Spinal cord (tissue), 10 donors: ENCODE data around the gene RASGEF1B. TPM values are rescaled to one million over a fixed set of nuclear protein-coding genes. Genes with fewer than 3 reads are reported as not detected.

Experiments used
- DNase-seq, 6 donors: peaks; one replicate each; pipeline versions ENCODE4 v3.0.0 to v3.0.0-alpha.2; 2013 to 2015; ENCODE audit warnings: low spot score in 6 of 6, low read depth in 4 of 6
- H3K27ac ChIP-seq: one replicate; pipeline ENCODE4 v1.5.1; 2013; ENCODE audit warnings: low read depth, low read length, control low read depth
- H3K27me3 ChIP-seq: one replicate; pipeline ENCODE4 v1.6.1; 2013; ENCODE audit warnings: low read length; ENCODE audit not compliant: control insufficient read depth, insufficient read depth
- H3K36me3 ChIP-seq: one replicate; pipeline ENCODE4 v1.6.1; 2013; ENCODE audit warnings: low read length; ENCODE audit not compliant: control insufficient read depth, insufficient read depth
- H3K4me1 ChIP-seq: one replicate; pipeline ENCODE4 v1.6.1; 2013; ENCODE audit warnings: low read length; ENCODE audit not compliant: control insufficient read depth, insufficient read depth
- H3K4me3 ChIP-seq: one replicate; pipeline ENCODE4 v1.5.1; 2013; ENCODE audit warnings: low read depth, low read length, control low read depth
- H3K9me3 ChIP-seq: one replicate; pipeline ENCODE4 v1.6.1; 2013; ENCODE audit warnings: low read length; ENCODE audit not compliant: control insufficient read depth, insufficient read depth
- WGBS: methylation state at CpG from one replicate; pipeline ENCODE4 v1.1.5; 2013; ENCODE audit warnings: missing lambda C conversion rate; ENCODE audit not compliant: insufficient coverage; 5-methylcytosine and 5-hydroxymethylcytosine counted together
- polyA plus RNA-seq, 2 donors: library from polyadenylated mRNA; unstranded; fragments of 120-200 nt; gene quantifications; one replicate each; pipeline ENCODE4 v1.2.1, GENCODE V29; 2013; ENCODE audit not compliant: insufficient read length in 2 of 2
- total RNA-seq, 2 donors: library from RNA; depleted of rRNA in 1 of 2; stranded (reverse); fragments of 120-200 nt in 1 of 2; fragments of >200 nt in 1 of 2; gene quantifications; one replicate each; pipeline versions ENCODE4 v1.2.3 to v1.2.4, GENCODE V29; 2013 to 2014
- donor health status: healthy.

Gene RASGEF1B
- total and polyA plus RNA-seq, 4 donors, result 30.5 to 78.6 (median 43.5) TPM

- Histone ChIP-seq H3K4me1 (peaks cover 3% of the 10 kb centered on the region), H3K4me3 (no peak overlapping the region), H3K9me3 (no peaks in the 10 kb centered on the region), H3K27me3 (no peaks in the 10 kb centered on the region), H3K36me3 (no peaks in the 10 kb centered on the region), H3K27ac (no peak overlapping the region)
- 74% methylated on average over 2 of the region's 3 CpGs for WGBS
- DNase-seq, result no peak
Measured at GRCh38 chr4:81509191-81509590, 37.5 kb upstream of the RASGEF1B start.

- Histone ChIP-seq H3K4me3 (no peak overlapping the region), H3K9me3 (no peaks in the 10 kb centered on the region), H3K36me3 (no peaks in the 10 kb centered on the region), H3K27me3 (no peaks in the 10 kb centered on the region), H3K27ac (no peak overlapping the region), H3K4me1 (peaks cover 3% of the 10 kb centered on the region)
- DNase-seq, result peak in 1 of 6 donors; percentile 76
- no CpG with 5 or more reads among the region's 2 CpGs for WGBS
Measured at GRCh38 chr4:81508411-81509185, 36.9 kb upstream of the RASGEF1B start.

GRCh38 chr4:81507530-81507929 is 35.8 kb upstream of the RASGEF1B start:
- H3K36me3 ChIP-seq, result no peaks in the 10 kb centered on the region
- no peak for DNase-seq
- no peaks in the 10 kb centered on the region for H3K27me3 ChIP-seq
- WGBS, result 67% methylated on average over 1 of the region's 1 CpG
- H3K9me3 ChIP-seq, result no peaks in the 10 kb centered on the region
- H3K4me3 ChIP-seq, result no peak overlapping the region
- peaks cover 3% of the 10 kb centered on the region for H3K4me1 ChIP-seq
- no peak overlapping the region for H3K27ac ChIP-seq

GRCh38 chr4:81506731-81507130 is 35.0 kb upstream of the RASGEF1B start:
- no peaks in the 10 kb centered on the region for H3K9me3 ChIP-seq
- peaks cover 3% of the 10 kb centered on the region for H3K4me1 ChIP-seq
- DNase-seq, result no peak
- no peak overlapping the region for H3K4me3 ChIP-seq
- no peak overlapping the region for H3K27ac ChIP-seq
- no peaks in the 10 kb centered on the region for H3K36me3 ChIP-seq
- 95% methylated on average over 2 of the region's 2 CpGs for WGBS
- H3K27me3 ChIP-seq, result no peaks in the 10 kb centered on the region

GRCh38 chr4:81505726-81506125 is 34.0 kb upstream of the RASGEF1B start:
- H3K9me3 ChIP-seq, result no peaks in the 10 kb centered on the region
- DNase-seq, result no peak
- WGBS, result no CpG with 5 or more reads among the region's 2 CpGs
- no peak overlapping the region for H3K4me3 ChIP-seq
- H3K27ac ChIP-seq, result no peak overlapping the region
- H3K4me1 ChIP-seq, result peaks cover 3% of the 10 kb centered on the region
- no peaks in the 10 kb centered on the region for H3K27me3 ChIP-seq
- no peaks in the 10 kb centered on the region for H3K36me3 ChIP-seq

- no peak overlapping the region for H3K27ac ChIP-seq
- WGBS, result 78% methylated on average over 8 of the region's 8 CpGs
- H3K9me3 ChIP-seq, result no peaks in the 10 kb centered on the region
- peaks cover 7% of the 10 kb centered on the region for H3K4me1 ChIP-seq
- no peaks in the 10 kb centered on the region for H3K27me3 ChIP-seq
- H3K36me3 ChIP-seq, result no peaks in the 10 kb centered on the region
- no peak for DNase-seq
- no peak overlapping the region for H3K4me3 ChIP-seq
Measured at GRCh38 chr4:81505004-81505598, 33.4 kb upstream of the RASGEF1B start.

GRCh38 chr4:81504112-81505003 is 32.7 kb upstream of the RASGEF1B start:
- 38% methylated on average over 1 of the region's 6 CpGs for WGBS
- Histone ChIP-seq H3K36me3 (no peaks in the 10 kb centered on the region), H3K9me3 (no peaks in the 10 kb centered on the region), H3K4me3 (no peak overlapping the region), H3K27ac (no peak overlapping the region), H3K27me3 (no peaks in the 10 kb centered on the region), H3K4me1 (peaks cover 7% of the 10 kb centered on the region)
- DNase-seq, result no peak

GRCh38 chr4:81503586-81503985 is 31.9 kb upstream of the RASGEF1B start:
- Histone ChIP-seq H3K9me3 (no peaks in the 10 kb centered on the region), H3K27me3 (no peaks in the 10 kb centered on the region), H3K4me1 (peaks cover 7% of the 10 kb centered on the region), H3K4me3 (no peak overlapping the region), H3K27ac (no peak overlapping the region), H3K36me3 (no peaks in the 10 kb centered on the region)
- WGBS, result 14% methylated on average over 1 of the region's 4 CpGs
- DNase-seq, result peak in 1 of 6 donors; percentile 82

GRCh38 chr4:81502564-81502963 is 30.9 kb upstream of the RASGEF1B start:
- no peak overlapping the region for H3K27ac ChIP-seq
- no peaks in the 10 kb centered on the region for H3K27me3 ChIP-seq
- H3K4me3 ChIP-seq, result no peak overlapping the region
- DNase-seq, result no peak
- WGBS, result 62% methylated on average over 2 of the region's 4 CpGs
- H3K9me3 ChIP-seq, result no peaks in the 10 kb centered on the region
- H3K36me3 ChIP-seq, result no peaks in the 10 kb centered on the region
- peaks cover 7% of the 10 kb centered on the region for H3K4me1 ChIP-seq
